Skeletal muscle satellite cell (primary cell): Measurements from ENCODE around the gene NSMCE1.

ENCODE experiments used
- H3K27me3 ChIP-seq: 2 replicates; pipeline ENCODE4 v1.7.0; 2013; ENCODE audit warnings: low read length; ENCODE audit not compliant: control insufficient read depth, insufficient read depth
- H3K36me3 ChIP-seq: 2 replicates; pipeline ENCODE4 v1.7.0; 2013; ENCODE audit warnings: mild to moderate bottlenecking, control low read depth, low read length; ENCODE audit not compliant: insufficient read depth
- H3K4me1 ChIP-seq: 2 replicates; pipeline ENCODE4 v1.7.0; 2013; ENCODE audit warnings: low read length; ENCODE audit not compliant: control insufficient read depth, insufficient read depth
- H3K4me2 ChIP-seq: 2 replicates; pipeline ENCODE4 v1.7.0; 2013; ENCODE audit warnings: mild to moderate bottlenecking, low read length
- H3K4me3 ChIP-seq: 2 replicates; pipeline ENCODE4 v1.7.0; 2013; ENCODE audit warnings: low read length
- H3K9ac ChIP-seq: 2 replicates; pipeline ENCODE4 v1.7.0; 2013; ENCODE audit warnings: mild to moderate bottlenecking, low read depth, low read length, moderate library complexity
- H3K9me3 ChIP-seq: replicated peaks from 2 replicates; pipeline ENCODE4 v1.7.0; 2013; ENCODE audit warnings: mild to moderate bottlenecking, control low read depth, low read length

Gene NSMCE1

GRCh38 chr16:27311897-27312303, 43.3 kb upstream of the NSMCE1 start:
- Histone ChIP-seq H3K9ac (no peak overlapping the region), H3K4me1 (peaks cover 34% of the 10 kb centered on the region), H3K27me3 (no peaks in the 10 kb centered on the region), H3K36me3 (no peaks in the 10 kb centered on the region), H3K4me3 (no peak overlapping the region), H3K9me3 (no peaks in the 10 kb centered on the region), H3K4me2 (no peak overlapping the region)

DNA sequence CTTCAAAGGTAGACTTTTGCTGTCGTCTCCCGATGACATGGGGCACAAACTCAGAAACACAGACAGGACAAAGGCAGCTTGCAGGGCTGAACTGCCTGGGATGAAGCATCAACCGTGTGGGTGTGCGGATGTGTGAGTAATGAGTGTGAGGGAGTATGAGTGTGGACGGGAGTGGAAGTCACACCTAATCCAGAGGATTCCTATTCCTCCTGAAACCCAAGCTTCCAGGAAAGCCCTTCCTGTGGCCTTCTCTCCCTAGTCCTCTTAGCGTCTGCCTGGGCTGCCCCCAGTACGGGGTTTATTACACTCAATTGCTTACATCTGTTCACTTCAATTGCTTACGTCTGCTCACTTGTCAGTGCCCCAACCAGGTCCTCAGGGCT, 42.9 kb upstream of the NSMCE1 start:
- Histone ChIP-seq H3K9ac (no peak overlapping the region), H3K4me2 (no peak overlapping the region), H3K27me3 (no peaks in the 10 kb centered on the region), H3K4me1 (peaks cover 32% of the 10 kb centered on the region), H3K4me3 (no peak overlapping the region), H3K9me3 (no peaks in the 10 kb centered on the region), H3K36me3 (no peaks in the 10 kb centered on the region)

DNA sequence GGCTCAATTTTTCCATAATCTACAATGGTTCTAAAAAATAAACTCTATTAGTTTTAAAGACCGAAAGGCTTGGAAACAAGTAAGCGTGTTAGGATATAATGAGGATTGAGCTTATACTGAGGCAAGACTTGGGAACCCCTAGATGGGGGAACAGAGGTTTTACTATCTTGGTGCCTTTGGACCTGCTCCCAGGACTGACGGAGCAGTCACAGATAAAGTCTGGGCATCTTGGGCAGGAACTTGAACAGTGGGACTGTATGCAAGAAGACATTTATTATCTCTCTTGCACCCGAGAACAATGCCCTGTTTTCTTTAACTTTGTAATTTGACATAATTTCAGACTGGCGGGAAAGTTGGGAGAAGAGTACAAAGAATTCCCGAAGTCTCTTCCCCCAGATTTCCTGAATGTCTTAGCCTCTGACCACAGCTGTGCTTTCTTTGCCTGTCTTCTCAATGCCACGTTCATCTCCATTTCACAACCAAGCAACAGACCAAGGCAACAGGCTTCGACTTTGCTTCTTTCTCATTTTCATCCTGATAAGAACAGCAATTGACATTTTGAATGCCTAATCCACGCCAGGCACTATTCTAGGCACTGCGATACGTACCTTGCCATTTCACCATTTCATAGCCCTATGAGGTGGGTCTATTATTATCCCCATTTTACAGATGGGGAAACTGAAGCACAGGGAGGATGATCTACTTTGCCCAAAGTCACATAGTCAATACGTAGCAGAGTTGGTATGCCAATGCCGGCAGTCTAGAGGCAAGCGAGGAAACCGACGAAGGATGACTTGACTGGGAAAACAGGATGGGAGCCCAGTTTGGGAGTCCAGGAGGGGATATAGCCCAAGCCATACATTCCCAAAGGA, 42.2 kb upstream of the NSMCE1 start:
- Histone ChIP-seq H3K4me3 (no peak overlapping the region), H3K4me2 (no peak overlapping the region), H3K4me1 (peaks cover 26% of the 10 kb centered on the region), H3K9ac (no peak overlapping the region), H3K27me3 (no peaks in the 10 kb centered on the region), H3K36me3 (no peaks in the 10 kb centered on the region), H3K9me3 (no peaks in the 10 kb centered on the region)

DNA sequence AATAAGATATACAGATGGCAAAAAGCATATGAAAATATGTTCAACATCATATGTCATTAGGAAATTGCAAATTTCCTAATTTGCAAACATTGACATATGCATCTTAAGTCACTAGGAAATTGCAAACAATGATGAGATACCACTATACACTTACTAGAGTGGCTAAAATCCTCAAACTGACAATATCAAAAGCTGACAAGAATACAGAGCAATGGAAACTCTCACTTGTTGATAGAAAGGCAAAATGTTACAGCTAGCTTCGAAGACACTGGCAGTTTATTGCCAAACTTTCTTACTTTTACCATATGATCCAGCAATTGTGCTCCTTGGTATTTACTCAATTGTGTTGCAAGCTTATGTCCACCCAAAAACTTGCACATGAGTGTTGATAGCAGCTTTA, 40.2 kb upstream of the NSMCE1 start:
- no peak overlapping the region for H3K9ac ChIP-seq
- no peaks in the 10 kb centered on the region for H3K27me3 ChIP-seq
- H3K9me3 ChIP-seq = no peaks in the 10 kb centered on the region
- H3K4me2 ChIP-seq = no peak overlapping the region
- H3K4me3 ChIP-seq = no peak overlapping the region
- H3K4me1 ChIP-seq = peaks cover 16% of the 10 kb centered on the region
- no peaks in the 10 kb centered on the region for H3K36me3 ChIP-seq

- no peaks in the 10 kb centered on the region for H3K27me3 ChIP-seq
- no peaks in the 10 kb centered on the region for H3K9me3 ChIP-seq
- peaks cover 5% of the 10 kb centered on the region for H3K4me1 ChIP-seq
- H3K4me2 ChIP-seq = no peak overlapping the region
- H3K9ac ChIP-seq = no peak overlapping the region
- H3K36me3 ChIP-seq = no peaks in the 10 kb centered on the region
- no peak overlapping the region for H3K4me3 ChIP-seq
These were observed 37.4 kb upstream of the NSMCE1 start for GRCh38 chr16:27305839-27306442.

DNA sequence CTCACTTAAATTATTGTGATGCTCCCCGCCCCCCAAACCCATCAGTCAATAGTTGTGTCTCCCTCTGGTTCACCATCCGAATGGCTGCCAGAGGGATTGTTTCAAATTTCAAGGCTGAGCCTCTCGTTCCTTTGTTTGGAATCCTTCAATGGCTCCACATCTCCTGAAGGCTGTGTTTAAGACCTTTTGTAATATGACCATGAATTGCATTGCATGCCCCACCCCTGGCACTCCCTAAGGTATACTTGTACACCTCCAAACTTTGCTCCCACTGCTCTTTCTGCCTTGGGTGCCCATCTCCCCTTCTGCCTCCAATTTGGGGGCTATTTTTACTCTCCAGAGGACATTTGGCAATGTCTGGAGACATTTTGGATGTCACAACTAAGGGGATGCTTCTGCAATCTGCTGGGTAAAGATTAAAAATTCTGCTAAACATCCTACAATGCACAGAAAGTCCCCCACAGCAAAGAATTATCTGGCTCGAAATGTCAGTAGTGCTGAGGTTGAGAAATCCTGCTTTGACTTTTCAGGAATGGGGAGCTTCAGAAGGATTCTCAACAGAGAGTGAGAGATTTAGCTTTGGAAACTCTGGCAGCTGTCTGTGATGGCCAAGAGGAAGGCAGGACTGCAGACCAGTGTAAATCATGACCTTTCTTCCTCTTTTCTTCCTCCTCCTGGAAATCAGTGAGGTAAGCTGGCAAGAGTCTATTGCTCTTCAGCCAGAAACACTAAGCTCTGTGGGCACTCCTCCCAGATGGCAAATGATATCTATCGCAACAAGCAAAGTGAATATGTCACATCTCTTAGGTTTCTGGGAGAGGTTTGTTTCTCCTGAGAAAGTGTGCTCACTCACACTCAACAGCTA, 36.5 kb upstream of the NSMCE1 start:
- Histone ChIP-seq H3K27me3 (no peaks in the 10 kb centered on the region), H3K4me2 (no peak overlapping the region), H3K36me3 (no peaks in the 10 kb centered on the region), H3K4me3 (no peak overlapping the region), H3K9me3 (no peaks in the 10 kb centered on the region), H3K4me1 (peaks cover 4% of the 10 kb centered on the region), H3K9ac (no peak overlapping the region)

GRCh38 chr16:27304102-27304501, 35.5 kb upstream of the NSMCE1 start:
- H3K27me3 ChIP-seq = no peaks in the 10 kb centered on the region
- no peak overlapping the region for H3K9ac ChIP-seq
- H3K4me1 ChIP-seq = peaks cover 4% of the 10 kb centered on the region
- no peaks in the 10 kb centered on the region for H3K9me3 ChIP-seq
- no peaks in the 10 kb centered on the region for H3K36me3 ChIP-seq
- no peak overlapping the region for H3K4me3 ChIP-seq
- no peak overlapping the region for H3K4me2 ChIP-seq

DNA sequence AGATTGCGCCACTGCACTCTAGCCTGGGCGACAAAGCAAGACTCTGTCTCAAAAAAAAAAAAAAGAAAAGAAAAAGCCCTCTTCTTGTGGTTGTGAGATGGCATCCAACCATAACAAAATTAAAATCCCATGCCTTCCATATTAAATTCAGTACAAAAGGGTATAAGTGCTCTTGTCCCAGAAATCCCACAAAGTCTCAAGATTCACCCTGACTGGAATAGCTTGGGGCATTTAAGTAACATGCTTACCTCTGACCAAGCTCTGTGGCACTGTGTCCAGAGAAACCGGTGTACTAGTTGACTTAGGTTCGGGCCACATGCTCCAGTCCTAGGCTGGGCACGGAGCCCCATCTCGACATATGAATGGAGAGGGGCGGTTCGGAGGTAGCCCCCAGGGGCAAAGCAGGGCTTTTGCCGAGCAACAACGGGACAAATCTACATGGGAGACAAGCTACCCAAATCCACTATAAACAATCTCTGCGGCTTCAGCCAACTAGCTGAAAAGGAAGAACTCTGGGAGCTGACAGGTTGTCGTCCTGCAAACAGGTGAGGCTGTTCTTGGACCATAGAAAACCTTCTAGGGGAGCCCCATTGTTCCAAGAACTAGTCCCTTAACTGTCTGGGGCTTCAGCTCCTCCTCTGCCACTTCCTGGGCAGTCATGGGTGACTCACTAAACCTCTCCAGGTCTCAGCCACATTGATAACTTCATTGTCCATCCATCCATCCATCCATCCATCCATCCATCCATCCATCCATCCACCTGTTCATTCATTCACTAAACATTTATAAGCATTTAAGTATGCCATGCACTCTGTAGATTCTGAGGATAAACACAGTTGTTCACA, 34.9 kb upstream of the NSMCE1 start:
- no peaks in the 10 kb centered on the region for H3K36me3 ChIP-seq
- H3K4me1 ChIP-seq = peaks cover 4% of the 10 kb centered on the region
- no peaks in the 10 kb centered on the region for H3K27me3 ChIP-seq
- H3K4me2 ChIP-seq = no peak overlapping the region
- no peaks in the 10 kb centered on the region for H3K9me3 ChIP-seq
- no peak overlapping the region for H3K4me3 ChIP-seq
- H3K9ac ChIP-seq = no peak overlapping the region

DNA sequence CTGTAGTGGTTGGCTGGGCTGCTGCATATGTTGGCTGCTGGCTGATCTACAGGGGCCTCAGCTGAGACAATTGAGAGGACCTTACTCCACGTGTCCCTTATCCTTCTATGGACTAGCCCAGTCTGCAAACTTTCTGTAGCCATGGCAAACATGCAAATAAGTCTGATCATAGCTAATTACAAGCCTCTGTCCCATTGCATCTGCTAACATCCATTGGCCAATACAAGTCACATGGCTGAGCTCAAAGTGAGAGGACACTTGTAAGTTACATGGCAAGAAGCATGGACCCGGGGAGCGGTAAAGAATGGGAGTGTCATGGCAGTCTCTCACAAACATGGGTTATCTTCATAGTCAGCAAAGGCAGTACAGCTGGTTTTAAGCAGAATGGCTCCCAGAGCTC, 33.6 kb upstream of the NSMCE1 start:
- Histone ChIP-seq H3K9me3 (no peaks in the 10 kb centered on the region), H3K4me1 (peaks cover 4% of the 10 kb centered on the region), H3K27me3 (no peaks in the 10 kb centered on the region), H3K4me3 (no peak overlapping the region), H3K4me2 (no peak overlapping the region), H3K36me3 (no peaks in the 10 kb centered on the region), H3K9ac (no peak overlapping the region)

GRCh38 chr16:27301236-27301861, 32.8 kb upstream of the NSMCE1 start:
- H3K9ac ChIP-seq = no peak overlapping the region
- H3K4me1 ChIP-seq = peaks cover 4% of the 10 kb centered on the region
- no peaks in the 10 kb centered on the region for H3K9me3 ChIP-seq
- no peaks in the 10 kb centered on the region for H3K36me3 ChIP-seq
- no peak overlapping the region for H3K4me3 ChIP-seq
- no peak overlapping the region for H3K4me2 ChIP-seq
- H3K27me3 ChIP-seq = no peaks in the 10 kb centered on the region
